Mesothelial cell of epicardium (in vitro differentiated cells): ENCODE measurements around the gene GTPBP6. TPM values are rescaled to one million over a fixed set of nuclear protein-coding genes. Genes with fewer than 3 reads are reported as not detected.

ENCODE experiments used
- DNase-seq, 2 experiments: peaks; one replicate each; pipeline ENCODE4 v3.0.0; 2021; ENCODE audit warnings: low spot score in 2 of 2; ENCODE audit not compliant: unreplicated experiment in 2 of 2
- H3K27ac Mint-ChIP-seq: 2 replicates; pipeline ENCODE4 v1.8.0; 2021; ENCODE audit warnings: mixed read lengths
- H3K27me3 Mint-ChIP-seq: 2 replicates; pipeline ENCODE4 v1.8.0; 2021; ENCODE audit warnings: low read depth, mixed read lengths
- H3K36me3 Mint-ChIP-seq: 2 replicates; pipeline ENCODE4 v1.8.0; 2021; ENCODE audit warnings: mixed read lengths
- H3K4me1 Mint-ChIP-seq: 2 replicates; pipeline ENCODE4 v1.8.0; 2021; ENCODE audit warnings: mixed read lengths
- H3K4me3 Mint-ChIP-seq: 2 replicates; pipeline ENCODE4 v1.8.0; 2021; ENCODE audit warnings: mild to moderate bottlenecking, moderate library complexity, mixed read lengths
- H3K9me3 Mint-ChIP-seq: 2 replicates; pipeline ENCODE4 v1.8.0; 2021; ENCODE audit warnings: mixed read lengths
- CTCF ChIP-seq: fragments of 200-600 bp; sonication (generic); IDR thresholded peaks from one replicate; pipeline ENCODE4 v1.5.0; 2021; ENCODE audit warnings: antibody characterized with exemption; ENCODE audit not compliant: unreplicated experiment
- total RNA-seq: library from RNA; stranded (reverse); gene quantifications from 3 replicates; pipeline ENCODE4 v1.2.1, GENCODE V29; 2021

GTPBP6 gene
- total RNA-seq, 1 donor from 2014 or later: 65.6 TPM

GRCh38 chrX:291411-291901, 27.1 kb downstream of the GTPBP6 start:
- DNase-seq: no peak
- H3K4me3 Mint-ChIP-seq: no peak overlapping the region
- peaks cover 35% of the 10 kb centered on the region for H3K36me3 Mint-ChIP-seq
- no peak overlapping the region for H3K27ac Mint-ChIP-seq
- no peaks in the 10 kb centered on the region for H3K27me3 Mint-ChIP-seq
- peaks cover 4% of the 10 kb centered on the region for H3K4me1 Mint-ChIP-seq
- no peak for TF ChIP-seq CTCF
- H3K9me3 Mint-ChIP-seq: peaks cover 6% of the 10 kb centered on the region

- Mint-ChIP-seq H3K9me3 (peaks cover 3% of the 10 kb centered on the region), H3K27me3 (no peaks in the 10 kb centered on the region), H3K4me1 (peaks cover 9% of the 10 kb centered on the region), H3K36me3 (peaks cover 33% of the 10 kb centered on the region), H3K27ac (no peak overlapping the region), H3K4me3 (no peak overlapping the region)
- no peak for DNase-seq
- TF ChIP-seq CTCF: no peak
Observed at GRCh38 chrX:290476-291166, 28.0 kb downstream of the GTPBP6 start.

- no peak overlapping the region for H3K27ac Mint-ChIP-seq
- no peak overlapping the region for H3K4me3 Mint-ChIP-seq
- peaks cover 15% of the 10 kb centered on the region for H3K4me1 Mint-ChIP-seq
- peak in 1 of 2 experiments; percentile 7 for DNase-seq
- peaks cover 2% of the 10 kb centered on the region for H3K9me3 Mint-ChIP-seq
- peaks cover 36% of the 10 kb centered on the region for H3K36me3 Mint-ChIP-seq
- H3K27me3 Mint-ChIP-seq: no peaks in the 10 kb centered on the region
- TF ChIP-seq CTCF: no peak
Observed at GRCh38 chrX:288561-288991, 30.0 kb downstream of the GTPBP6 start.

GRCh38 chrX:287670-288069, 30.9 kb downstream of the GTPBP6 start:
- Mint-ChIP-seq H3K27me3 (no peaks in the 10 kb centered on the region), H3K4me3 (no peak overlapping the region), H3K9me3 (no peaks in the 10 kb centered on the region), H3K27ac (no peak overlapping the region), H3K4me1 (peaks cover 15% of the 10 kb centered on the region), H3K36me3 (peaks cover 28% of the 10 kb centered on the region)
- no peak for DNase-seq
- no peak for TF ChIP-seq CTCF

GRCh38 chrX:285076-285677, 33.4 kb downstream of the GTPBP6 start:
- TF ChIP-seq CTCF: no peak
- no peak overlapping the region for H3K4me3 Mint-ChIP-seq
- H3K9me3 Mint-ChIP-seq: no peaks in the 10 kb centered on the region
- H3K27me3 Mint-ChIP-seq: no peaks in the 10 kb centered on the region
- no peak for DNase-seq
- peak overlapping the region; percentile 73 for H3K27ac Mint-ChIP-seq
- H3K36me3 Mint-ChIP-seq: peaks cover 17% of the 10 kb centered on the region
- peaks cover 22% of the 10 kb centered on the region for H3K4me1 Mint-ChIP-seq
